Peyer's patch (tissue), 4 donors: ENCODE measurements around the gene GLP2R.

Experiments used
- POLR2A ChIP-seq, 2 donors: fragments of 450-650 bp; IDR thresholded peaks; one replicate each; pipeline ENCODE4 v1.5.1; 2017; ENCODE audit warnings: antibody characterized with exemption in 2 of 2, mild to moderate bottlenecking in 2 of 2, moderate library complexity in 2 of 2
- TF ChIP-seq, protein P1 (sequence below), 6 experiments: fragments of 450-650 bp in 4 of 6; fragments of 200-600 bp in 2 of 6; sonication (generic) in 1 of 6; IDR thresholded peaks; one replicate each; pipeline ENCODE4 v1.5.1; 2017 to 2019; ENCODE audit warnings: antibody characterized with exemption in 6 of 6, mild to moderate bottlenecking in 3 of 6, moderate library complexity in 1 of 6

DNA sequence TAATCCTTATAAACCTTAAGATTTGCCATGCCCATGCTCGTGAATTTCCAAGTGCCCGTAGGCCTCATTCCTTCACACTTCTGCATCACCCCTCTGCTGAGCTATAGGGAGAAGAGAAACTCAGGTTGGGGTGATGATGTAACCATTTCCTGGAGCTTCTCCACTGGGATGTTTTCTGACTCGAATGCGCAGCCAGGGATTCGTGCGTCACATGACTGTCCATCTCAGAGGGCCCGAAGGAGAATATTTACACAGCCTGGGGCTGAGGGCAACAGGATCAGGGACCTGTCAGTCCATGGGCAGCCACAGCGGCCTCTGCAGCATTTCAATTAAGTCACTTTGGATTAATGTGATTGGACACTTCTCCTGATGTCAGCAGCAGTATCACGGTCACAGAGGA, 12.6 kb upstream of the GLP2R start:
- TF ChIP-seq, protein P1, sequence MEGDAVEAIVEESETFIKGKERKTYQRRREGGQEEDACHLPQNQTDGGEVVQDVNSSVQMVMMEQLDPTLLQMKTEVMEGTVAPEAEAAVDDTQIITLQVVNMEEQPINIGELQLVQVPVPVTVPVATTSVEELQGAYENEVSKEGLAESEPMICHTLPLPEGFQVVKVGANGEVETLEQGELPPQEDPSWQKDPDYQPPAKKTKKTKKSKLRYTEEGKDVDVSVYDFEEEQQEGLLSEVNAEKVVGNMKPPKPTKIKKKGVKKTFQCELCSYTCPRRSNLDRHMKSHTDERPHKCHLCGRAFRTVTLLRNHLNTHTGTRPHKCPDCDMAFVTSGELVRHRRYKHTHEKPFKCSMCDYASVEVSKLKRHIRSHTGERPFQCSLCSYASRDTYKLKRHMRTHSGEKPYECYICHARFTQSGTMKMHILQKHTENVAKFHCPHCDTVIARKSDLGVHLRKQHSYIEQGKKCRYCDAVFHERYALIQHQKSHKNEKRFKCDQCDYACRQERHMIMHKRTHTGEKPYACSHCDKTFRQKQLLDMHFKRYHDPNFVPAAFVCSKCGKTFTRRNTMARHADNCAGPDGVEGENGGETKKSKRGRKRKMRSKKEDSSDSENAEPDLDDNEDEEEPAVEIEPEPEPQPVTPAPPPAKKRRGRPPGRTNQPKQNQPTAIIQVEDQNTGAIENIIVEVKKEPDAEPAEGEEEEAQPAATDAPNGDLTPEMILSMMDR (IDR thresholded peaks at IDR 0.05): no peak
- no peak for TF ChIP-seq POLR2A (IDR thresholded peaks at IDR 0.05)
